Tibial nerve (tissue), 4 donors: ENCODE results near the gene CACNG6. TPM values are rescaled to one million over a fixed set of nuclear protein-coding genes. Genes with fewer than 3 reads are reported as not detected.
"Not testable (repeated sequence)": the region's sequence is repeated elsewhere in the genome, so short reads cannot be mapped to it uniquely, and the experiment has no call there.

ENCODE experiments used
- DNase-seq, 2 donors: peaks; one replicate each; pipeline ENCODE4 v3.0.0-alpha.2; 2019; ENCODE audit warnings: low spot score in 2 of 2
- H3K27ac ChIP-seq, 4 donors: fragments of 200-600 bp; sonication (generic) in 3 of 4; one replicate each; pipeline ENCODE4 v1.5.1; 2017 to 2019; ENCODE audit warnings: mild to moderate bottlenecking in 1 of 4
- H3K27me3 ChIP-seq, 2 donors: fragments of 200-600 bp; sonication (generic) in 1 of 2; one replicate each; pipeline versions ENCODE4 v1.5.1 to v1.6.0; 2017 to 2019
- H3K36me3 ChIP-seq, 3 donors: fragments of 200-600 bp; sonication (generic); one replicate each; pipeline ENCODE4 v1.5.1; 2018 to 2019
- H3K4me1 ChIP-seq, 4 donors: fragments of 200-600 bp; sonication (generic) in 3 of 4; one replicate each; pipeline ENCODE4 v1.5.1; 2017 to 2019
- H3K4me3 ChIP-seq, 4 donors: fragments of 200-600 bp; sonication (generic) in 3 of 4; one replicate each; pipeline ENCODE4 v1.5.1; 2017 to 2019; ENCODE audit warnings: mild to moderate bottlenecking in 1 of 4, moderate library complexity in 1 of 4
- H3K9me3 ChIP-seq, 4 donors: fragments of 200-600 bp; sonication (generic) in 3 of 4; one replicate each; pipeline ENCODE4 v1.5.1; 2017 to 2019
- CTCF ChIP-seq, 5 experiments: fragments of 200-600 bp in 3 of 5; fragments of 450-650 bp in 2 of 5; sonication (generic) in 3 of 5; IDR thresholded peaks; one replicate each; pipeline ENCODE4 v1.5.1; 2016 to 2019; ENCODE audit warnings: antibody characterized with exemption in 5 of 5, mild to moderate bottlenecking in 3 of 5, moderate library complexity in 2 of 5
- EP300 ChIP-seq, 2 donors: sonication (generic); formaldehyde crosslinking; IDR thresholded peaks; one replicate each; pipeline ENCODE4 v1.6.1; 2017; ENCODE audit warnings: antibody characterized with exemption in 2 of 2, mild to moderate bottlenecking in 1 of 2
- POLR2A ChIP-seq, 2 donors: fragments of 450-650 bp; IDR thresholded peaks; one replicate each; pipeline ENCODE4 v1.6.1; 2017; ENCODE audit warnings: antibody characterized with exemption in 2 of 2, mild to moderate bottlenecking in 2 of 2, moderate library complexity in 2 of 2
- WGBS, 2 donors: methylation state at CpG; one replicate each; pipeline ENCODE4 v1.1.5; 2018; 5-methylcytosine and 5-hydroxymethylcytosine counted together
- total RNA-seq, 4 donors: library from RNA; depleted of rRNA; stranded (reverse); fragments of >200 nt; gene quantifications; one replicate each; pipeline ENCODE4 v1.1.0, GENCODE V29; 2016

The CACNG6 gene
- total RNA-seq, 4 donors from 2014 or later: not detected

GRCh38 chr19:54029301-54029700, 37.9 kb downstream of the CACNG6 start:
- Histone ChIP-seq H3K4me3 (no peak overlapping the region), H3K4me1 (no peaks in the 10 kb centered on the region), H3K36me3 (no peaks in the 10 kb centered on the region), H3K9me3 (no peaks in the 10 kb centered on the region), H3K27ac (no peak overlapping the region), H3K27me3 (peaks cover 0 to 8% of the 10 kb centered on the region in 2 donors)
- TF ChIP-seq POLR2A (IDR thresholded peaks at IDR 0.05) (no peak), CTCF (IDR thresholded peaks at IDR 0.05) (no peak), EP300 (IDR thresholded peaks at IDR 0.05) (no peak)
- no peak for DNase-seq
- WGBS, 2 donors: 75 to 78% methylated on average over 3 of the region's 3 CpGs

GRCh38 chr19:54029930-54030490, 38.6 kb downstream of the CACNG6 start:
- no peaks in the 10 kb centered on the region for H3K36me3 ChIP-seq
- H3K9me3 ChIP-seq: no peaks in the 10 kb centered on the region
- no peaks in the 10 kb centered on the region for H3K4me1 ChIP-seq
- peaks cover 0 to 8% of the 10 kb centered on the region in 2 donors for H3K27me3 ChIP-seq
- H3K27ac ChIP-seq: no peak overlapping the region
- peak; percentile 22 to 48 for DNase-seq
- TF ChIP-seq POLR2A (IDR thresholded peaks at IDR 0.05) (no peak), CTCF (IDR thresholded peaks at IDR 0.05) (peak in 4 of 5 experiments; percentile 21 to 48 (median 37))
- H3K4me3 ChIP-seq: no peak overlapping the region
- WGBS, 2 donors: 39 to 45% methylated on average over 9 of the region's 9 CpGs

GRCh38 chr19:54030895-54031586, 39.6 kb downstream of the CACNG6 start:
- WGBS, 2 donors: 44 to 51% methylated on average over 13 of the region's 13 CpGs
- Histone ChIP-seq H3K9me3 (no peaks in the 10 kb centered on the region), H3K27me3 (peaks cover 0 to 8% of the 10 kb centered on the region in 2 donors), H3K4me3 (no peak overlapping the region), H3K4me1 (no peaks in the 10 kb centered on the region), H3K27ac (no peak overlapping the region), H3K36me3 (no peaks in the 10 kb centered on the region)
- DNase-seq: no peak
- no peak for TF ChIP-seq POLR2A (IDR thresholded peaks at IDR 0.05)
- TF ChIP-seq CTCF (IDR thresholded peaks at IDR 0.05): peak in 1 of 5 experiments; percentile 17

- Histone ChIP-seq H3K4me3 (no peak overlapping the region), H3K36me3 (no peaks in the 10 kb centered on the region), H3K27me3 (peaks cover 0 to 8% of the 10 kb centered on the region in 2 donors), H3K4me1 (no peaks in the 10 kb centered on the region), H3K27ac (no peak overlapping the region), H3K9me3 (no peaks in the 10 kb centered on the region)
- TF ChIP-seq EP300 (IDR thresholded peaks at IDR 0.05): no peak
- no peak for TF ChIP-seq CTCF (IDR thresholded peaks at IDR 0.05)
- no peak for TF ChIP-seq POLR2A (IDR thresholded peaks at IDR 0.05)
- no peak for DNase-seq
- 36 to 40% methylated on average over 4 of the region's 4 CpGs for WGBS, 2 donors
These were observed 44.1 kb downstream of the CACNG6 start for GRCh38 chr19:54035215-54036178.

- not testable (repeated sequence) for H3K27ac ChIP-seq, H3K27me3 ChIP-seq, H3K4me1 ChIP-seq, DNase-seq, H3K9me3 ChIP-seq, H3K36me3 ChIP-seq, H3K4me3 ChIP-seq
- WGBS, 2 donors: 69 to 84% methylated on average over 5 of the region's 5 CpGs
These were observed 45.1 kb downstream of the CACNG6 start for GRCh38 chr19:54036542-54036941.
